CD8-positive, alpha-beta memory T cell (primary cell): ENCODE results near the gene PELI1. TPM values are rescaled to one million over a fixed set of nuclear protein-coding genes. Genes with fewer than 3 reads are reported as not detected.

ENCODE experiments used
- CTCF ChIA-PET: fragments of 350-600 bp; sonication (Branson Sonifier 250); formaldehyde crosslinking; loops from one replicate; lab custom pipeline; 2021; ENCODE audit warnings: antibody characterized with exemption; lab: Charles Lee
- POLR2A ChIA-PET: fragments of 350-600 bp; sonication (Branson Sonifier 250); formaldehyde crosslinking; loops from one replicate; lab custom pipeline; 2021; ENCODE audit warnings: antibody characterized with exemption; lab: Charles Lee
- DNase-seq, 5 donors: peaks; one replicate each; pipeline versions ENCODE4 v3.0.0 to v3.0.0-alpha.2; 2020 to 2022; ENCODE audit warnings: mixed read lengths in 1 of 5
- H3K27ac ChIP-seq: one replicate; pipeline ENCODE4 v1.7.0; 2013; ENCODE audit warnings: low read depth, mild to moderate bottlenecking, low read length, moderate library complexity
- H3K27me3 ChIP-seq: 2 replicates; pipeline ENCODE4 v1.7.0; 2013; ENCODE audit warnings: low read length, mild to moderate bottlenecking; ENCODE audit not compliant: insufficient read depth, poor library complexity, severe bottlenecking
- H3K36me3 ChIP-seq: 2 replicates; pipeline ENCODE4 v1.7.0; 2013; ENCODE audit warnings: mild to moderate bottlenecking, low read length, moderate library complexity; ENCODE audit not compliant: insufficient read depth
- H3K4me1 ChIP-seq: 2 replicates; pipeline ENCODE4 v1.7.0; 2013; ENCODE audit warnings: mild to moderate bottlenecking, low read length, moderate library complexity; ENCODE audit not compliant: insufficient read depth
- H3K4me3 ChIP-seq: 2 replicates; pipeline ENCODE4 v1.7.0; 2013; ENCODE audit warnings: mild to moderate bottlenecking, low read length
- H3K9me3 ChIP-seq: 2 replicates; pipeline ENCODE4 v1.7.0; 2013; ENCODE audit warnings: mild to moderate bottlenecking, low read length
- H3K27ac Mint-ChIP-seq, 8 donors: one replicate each; pipeline ENCODE4 v1.8.0; 2020 to 2021; ENCODE audit warnings: mixed read lengths in 8 of 8, mild to moderate bottlenecking in 6 of 8, inconsistent platforms in 3 of 8, moderate library complexity in 3 of 8
- H3K27me3 Mint-ChIP-seq, 2 donors: one replicate each; pipeline ENCODE4 v1.8.0; 2020 to 2021; ENCODE audit warnings: mixed read lengths in 2 of 2, mild to moderate bottlenecking in 1 of 2, moderate library complexity in 1 of 2
- H3K36me3 Mint-ChIP-seq, 3 donors: one replicate each; pipeline ENCODE4 v1.8.0; 2020 to 2021; ENCODE audit warnings: mixed read lengths in 3 of 3, inconsistent platforms in 1 of 3, mild to moderate bottlenecking in 1 of 3
- H3K4me1 Mint-ChIP-seq, 3 donors: one replicate each; pipeline ENCODE4 v1.8.0; 2020 to 2021; ENCODE audit warnings: mixed read lengths in 3 of 3, inconsistent platforms in 1 of 3, mild to moderate bottlenecking in 1 of 3
- H3K4me3 Mint-ChIP-seq, 7 donors: one replicate each; pipeline ENCODE4 v1.8.0; 2020 to 2021; ENCODE audit warnings: mixed read lengths in 7 of 7, mild to moderate bottlenecking in 6 of 7, moderate library complexity in 4 of 7, inconsistent platforms in 2 of 7
- H3K9me3 Mint-ChIP-seq, 5 donors: one replicate each; pipeline ENCODE4 v1.8.0; 2020 to 2022; ENCODE audit warnings: mixed read lengths in 5 of 5, mild to moderate bottlenecking in 3 of 5, moderate library complexity in 2 of 5, inconsistent platforms in 1 of 5
- polyA plus RNA-seq: library from polyadenylated mRNA; unstranded; fragments of 300-500 nt; fragmentation: Illumina TruSeq; gene quantifications from one replicate; pipeline ENCODE4 v1.2.3, GENCODE V29; 2021
- total RNA-seq, 2 experiments: library from RNA; stranded (reverse); gene quantifications; one replicate each; pipeline ENCODE4 v1.2.3, GENCODE V29; 2021

Gene PELI1
- total and polyA plus RNA-seq, 3 experiments from 2014 or later: 4.7 to 25.5 (median 23.2) TPM

DNA sequence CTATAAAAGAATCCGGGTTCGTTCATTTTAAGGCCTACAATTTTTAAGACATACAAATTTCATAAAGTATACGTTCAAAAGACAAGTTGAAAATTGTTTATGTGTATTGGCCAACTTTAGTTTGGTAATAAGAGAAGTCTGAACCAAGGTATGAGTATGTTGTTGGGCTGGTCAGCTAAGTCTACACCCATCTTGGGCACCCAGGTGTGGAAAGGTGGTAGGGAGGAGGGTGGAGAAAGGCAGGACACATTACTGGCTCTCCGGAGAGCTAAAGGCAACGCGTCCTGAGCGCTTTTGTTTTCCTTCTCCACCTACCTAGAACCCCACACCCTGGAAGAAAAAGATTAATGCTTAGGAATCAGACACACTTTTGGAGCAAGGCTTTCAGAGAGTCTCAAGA is 899 bp upstream of the PELI1 start:
- Mint-ChIP-seq H3K36me3 (peaks cover 0 to 7% (median 0%) of the 10 kb centered on the region in 3 donors), H3K9me3 (no peaks in the 10 kb centered on the region), H3K4me1 (peaks cover 24 to 36% (median 26%) of the 10 kb centered on the region in 3 donors), H3K4me3 (peak overlapping the region in 3 of 7 donors; percentile 85 to 91 (median 86)), H3K27ac (peak overlapping the region in 3 of 8 donors; percentile 12 to 86 (median 14)), H3K27me3 (peaks cover 0 to 1% of the 10 kb centered on the region in 2 donors)
- Histone ChIP-seq H3K9me3 (no peaks in the 10 kb centered on the region), H3K27me3 (no peaks in the 10 kb centered on the region), H3K36me3 (no peaks in the 10 kb centered on the region), H3K4me3 (no peak overlapping the region), H3K27ac (no peak overlapping the region), H3K4me1 (peaks cover 25% of the 10 kb centered on the region)
- POLR2A ChIA-PET: no interaction called here
- no peak for DNase-seq
- CTCF ChIA-PET: no interaction called here

DNA sequence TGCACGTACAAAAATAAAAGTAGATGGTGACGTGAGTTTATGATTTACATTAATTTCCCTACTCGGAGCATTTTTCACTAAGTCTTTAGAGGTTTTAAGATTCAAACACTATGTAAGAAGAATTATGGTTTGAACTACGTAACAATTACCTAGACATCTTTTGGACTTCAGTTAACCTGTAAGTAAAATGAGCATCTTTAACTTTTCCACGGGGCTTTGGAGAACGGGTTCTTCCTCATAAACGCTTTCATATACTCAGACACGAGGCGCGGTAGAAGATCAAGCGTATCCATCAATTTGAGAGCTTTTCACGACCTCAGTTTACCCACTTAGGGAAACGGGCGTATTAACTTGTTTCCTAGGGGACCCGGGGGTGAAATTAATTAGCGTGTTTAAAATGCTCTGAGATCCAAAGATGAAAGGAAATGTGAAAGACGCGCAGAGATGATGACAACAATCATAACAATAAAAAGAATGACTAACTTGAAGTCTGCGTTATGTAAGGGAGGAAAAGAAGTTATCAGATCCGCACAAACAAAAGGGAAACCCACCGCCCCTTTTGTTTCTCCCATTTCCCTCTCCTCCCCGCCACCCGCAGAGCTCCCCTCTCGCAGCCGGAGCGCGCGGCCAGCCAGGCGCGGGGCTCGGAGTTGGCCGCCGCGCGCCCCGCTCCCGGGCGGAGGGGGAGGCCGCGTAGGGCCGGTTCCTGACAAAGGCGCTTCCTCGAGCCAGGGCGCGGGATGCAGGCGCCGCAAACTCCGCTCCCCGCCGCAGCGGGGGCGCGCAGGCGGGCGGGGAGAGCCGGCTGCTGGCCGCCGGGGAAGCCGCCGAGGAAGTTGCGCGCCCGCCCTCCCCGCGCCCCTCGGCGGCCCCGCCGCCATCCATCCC is 807 bp downstream of the PELI1 start:
- ChIA-PET CTCF (interaction anchor here (1.1 kb wide), 1 partner anchor 125 kb away, joined by 3 read pairs; no protein-coding TSS in a partner anchor), POLR2A (interaction anchor here (0.5 to 0.9 kb wide), 2 partner anchors 138 to 184 kb away, joined by 3 to 4 read pairs; no protein-coding TSS in a partner anchor)
- H3K36me3 ChIP-seq: no peaks in the 10 kb centered on the region
- Mint-ChIP-seq H3K36me3 (peaks cover 0 to 10% (median 2%) of the 10 kb centered on the region in 3 donors), H3K27ac (peak overlapping the region; percentile 93 to 98 (median 96)), H3K4me1 (peaks cover 24 to 47% (median 42%) of the 10 kb centered on the region in 3 donors), H3K4me3 (peak overlapping the region; percentile 95 to 99 (median 97)), H3K9me3 (no peaks in the 10 kb centered on the region), H3K27me3 (peaks cover 0 to 1% of the 10 kb centered on the region in 2 donors)
- peak; percentile 5 to 64 (median 51) for DNase-seq
- H3K4me3 ChIP-seq: peak overlapping the region; percentile 97
- peaks cover 32% of the 10 kb centered on the region for H3K4me1 ChIP-seq
- peak overlapping the region; percentile 82 for H3K27ac ChIP-seq
- no peaks in the 10 kb centered on the region for H3K27me3 ChIP-seq
- no peaks in the 10 kb centered on the region for H3K9me3 ChIP-seq

DNA sequence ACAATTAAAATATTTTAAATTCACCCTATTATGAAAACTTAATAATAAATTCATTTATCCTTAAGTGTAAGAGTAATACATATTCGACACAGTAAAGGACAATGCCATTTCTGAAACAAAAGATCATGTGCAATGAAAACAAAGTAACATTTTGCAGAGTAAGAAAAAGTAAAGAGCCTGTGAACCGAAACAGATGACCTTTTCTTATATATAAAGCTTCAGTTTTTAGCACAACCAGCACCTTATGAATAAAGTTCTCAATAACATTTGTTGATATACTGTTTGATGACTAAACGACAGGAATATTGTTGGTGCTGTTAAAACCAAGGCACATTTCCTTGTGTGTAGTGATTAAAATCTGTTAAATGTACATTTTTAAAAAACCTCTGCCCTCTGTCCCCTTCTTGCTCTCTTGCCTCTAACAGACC is 1.5 kb downstream of the PELI1 start:
- no peak for DNase-seq
- no peaks in the 10 kb centered on the region for H3K27me3 ChIP-seq
- Mint-ChIP-seq H3K9me3 (no peaks in the 10 kb centered on the region), H3K27me3 (no peaks in the 10 kb centered on the region), H3K4me1 (peaks cover 28 to 53% (median 48%) of the 10 kb centered on the region in 3 donors), H3K27ac (peak overlapping the region; percentile 93 to 98 (median 96)), H3K4me3 (peak overlapping the region; percentile 95 to 99 (median 97)), H3K36me3 (peaks cover 0 to 10% (median 4%) of the 10 kb centered on the region in 3 donors)
- peak overlapping the region; percentile 97 for H3K4me3 ChIP-seq
- H3K4me1 ChIP-seq: peaks cover 39% of the 10 kb centered on the region
- H3K27ac ChIP-seq: peak overlapping the region; percentile 82
- H3K9me3 ChIP-seq: no peaks in the 10 kb centered on the region
- ChIA-PET CTCF (interaction anchor here (1.1 kb wide), 1 partner anchor 124 kb away, joined by 3 read pairs; no protein-coding TSS in a partner anchor), POLR2A (interaction anchor here (0.9 kb wide), 1 partner anchor 185 kb away, joined by 4 read pairs; no protein-coding TSS in a partner anchor)
- no peaks in the 10 kb centered on the region for H3K36me3 ChIP-seq

DNA sequence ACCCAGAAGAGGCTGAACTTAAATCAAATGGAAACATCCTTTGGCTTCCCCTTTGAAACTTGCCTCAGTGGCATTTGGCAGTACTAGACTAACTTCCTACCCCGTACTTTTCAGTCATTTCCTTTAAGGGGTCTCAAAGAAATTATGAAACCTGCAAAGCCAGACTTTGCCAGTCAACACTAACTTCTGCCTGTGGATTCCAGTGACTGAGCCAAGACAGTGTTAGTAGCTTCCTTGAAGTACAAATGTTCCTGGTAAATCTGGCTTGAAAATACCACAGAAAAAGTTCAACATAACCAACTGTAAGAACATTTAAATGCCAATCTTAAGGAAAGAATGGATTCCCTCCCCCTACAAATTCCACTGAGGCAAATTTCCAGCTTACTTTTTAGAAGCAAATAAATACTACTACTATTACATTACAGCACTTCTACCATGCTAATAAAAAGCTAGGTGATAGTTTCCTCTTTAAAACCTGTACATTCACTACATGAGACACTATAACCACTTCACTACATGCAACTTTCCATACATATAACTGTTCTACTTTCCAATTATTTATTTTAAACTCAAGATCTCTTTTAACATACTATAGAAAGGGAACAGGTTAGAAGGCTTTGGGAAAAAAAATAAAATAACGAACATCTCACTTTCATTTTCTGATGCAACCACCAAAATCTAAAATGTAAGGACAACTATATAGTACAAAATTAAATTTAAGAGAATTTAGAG is 2.4 kb downstream of the PELI1 start:
- H3K4me1 Mint-ChIP-seq: peaks cover 32 to 60% (median 56%) of the 10 kb centered on the region in 3 donors
- H3K4me3 ChIP-seq: peak overlapping the region; percentile 97
- H3K27me3 ChIP-seq: no peaks in the 10 kb centered on the region
- H3K36me3 Mint-ChIP-seq: peaks cover 0 to 10% (median 4%) of the 10 kb centered on the region in 3 donors
- H3K36me3 ChIP-seq: no peaks in the 10 kb centered on the region
- ChIA-PET POLR2A (no interaction called here), CTCF (interaction anchor here (0.9 kb wide), 1 partner anchor 189 kb away, joined by 3 read pairs; no protein-coding TSS in a partner anchor)
- H3K9me3 ChIP-seq: no peaks in the 10 kb centered on the region
- peak overlapping the region; percentile 82 for H3K27ac ChIP-seq
- no peak for DNase-seq
- H3K4me1 ChIP-seq: peaks cover 40% of the 10 kb centered on the region
- H3K9me3 Mint-ChIP-seq: no peaks in the 10 kb centered on the region
- H3K27me3 Mint-ChIP-seq: no peaks in the 10 kb centered on the region
- peak overlapping the region; percentile 95 to 99 (median 97) for H3K4me3 Mint-ChIP-seq
- H3K27ac Mint-ChIP-seq: peak overlapping the region in 7 of 8 donors; percentile 22 to 97 (median 64)

DNA sequence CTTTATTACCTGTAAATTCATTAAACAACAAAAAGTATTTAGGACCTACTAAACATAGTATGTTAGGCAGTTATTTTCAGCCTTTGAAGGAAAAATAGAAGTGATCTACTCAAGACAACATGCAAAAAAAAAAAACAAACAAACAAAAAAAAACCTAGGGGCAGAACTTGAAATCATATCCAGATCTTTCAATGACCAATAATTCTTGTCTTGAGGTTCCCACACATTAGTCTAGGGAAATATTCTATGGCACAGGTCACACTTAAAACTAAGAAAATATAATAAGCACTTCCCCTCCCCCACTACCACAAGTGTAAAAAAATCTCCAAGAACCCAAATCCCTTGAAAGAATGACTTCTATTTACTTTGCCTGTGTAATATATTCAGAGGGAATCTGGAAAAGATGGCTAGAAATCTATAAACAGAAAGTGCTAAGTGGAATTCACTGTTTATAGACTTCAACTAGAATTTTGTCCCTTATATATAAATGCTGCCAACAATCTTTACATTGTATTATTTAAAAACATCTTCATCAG is 3.5 kb downstream of the PELI1 start:
- Mint-ChIP-seq H3K4me3 (peak overlapping the region in 2 of 7 donors; percentile 52 to 99), H3K4me1 (peaks cover 37 to 66% (median 61%) of the 10 kb centered on the region in 3 donors)

DNA sequence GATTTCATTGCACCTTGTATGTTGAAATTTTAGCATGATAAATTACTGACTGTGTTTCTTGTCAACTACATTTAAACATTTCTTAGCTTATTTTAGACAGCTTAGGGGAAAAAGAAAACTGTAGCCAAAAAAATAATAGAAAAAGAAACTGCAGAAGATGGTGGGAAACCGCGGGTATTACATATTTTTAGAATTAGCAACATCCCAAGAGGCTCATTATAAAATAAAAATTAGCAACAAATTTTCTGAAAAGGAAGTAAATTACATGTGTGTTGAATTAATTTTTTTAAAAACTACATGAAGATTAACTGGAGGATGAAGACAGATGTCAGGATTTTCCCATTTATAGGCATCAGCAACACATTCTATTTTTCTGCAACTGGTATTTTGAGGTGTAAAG is 4.3 kb downstream of the PELI1 start:
- POLR2A ChIA-PET: interaction anchor here (0.6 kb wide), 1 partner anchor 103 kb away, joined by 5 read pairs; no protein-coding TSS in a partner anchor
- no peak overlapping the region for H3K4me3 ChIP-seq
- peaks cover 0 to 10% (median 4%) of the 10 kb centered on the region in 3 donors for H3K36me3 Mint-ChIP-seq
- DNase-seq: no peak
- H3K27me3 Mint-ChIP-seq: no peaks in the 10 kb centered on the region
- no peaks in the 10 kb centered on the region for H3K27me3 ChIP-seq
- no peaks in the 10 kb centered on the region for H3K36me3 ChIP-seq
- H3K9me3 Mint-ChIP-seq: no peaks in the 10 kb centered on the region
- no peak overlapping the region for H3K27ac ChIP-seq
- H3K27ac Mint-ChIP-seq: no peak overlapping the region
- peaks cover 41% of the 10 kb centered on the region for H3K4me1 ChIP-seq
- H3K4me1 Mint-ChIP-seq: peaks cover 42 to 74% (median 69%) of the 10 kb centered on the region in 3 donors
- H3K9me3 ChIP-seq: no peaks in the 10 kb centered on the region
- CTCF ChIA-PET: no interaction called here
- no peak overlapping the region for H3K4me3 Mint-ChIP-seq

More for the DNA sequence above, 3.5 kb downstream of the PELI1 start:
- H3K9me3 Mint-ChIP-seq: no peaks in the 10 kb centered on the region
- DNase-seq: no peak
- H3K27me3 Mint-ChIP-seq: no peaks in the 10 kb centered on the region
- Histone ChIP-seq H3K36me3 (no peaks in the 10 kb centered on the region), H3K9me3 (no peaks in the 10 kb centered on the region), H3K27ac (no peak overlapping the region), H3K4me1 (peaks cover 41% of the 10 kb centered on the region), H3K27me3 (no peaks in the 10 kb centered on the region), H3K4me3 (no peak overlapping the region)
- H3K27ac Mint-ChIP-seq: peak overlapping the region in 1 of 8 donors; percentile 67
- peaks cover 0 to 10% (median 4%) of the 10 kb centered on the region in 3 donors for H3K36me3 Mint-ChIP-seq
- POLR2A ChIA-PET: no interaction called here
- CTCF ChIA-PET: interaction anchor here (1.1 kb wide), 1 partner anchor 190 kb away, joined by 3 read pairs; no protein-coding TSS in a partner anchor

DNA sequence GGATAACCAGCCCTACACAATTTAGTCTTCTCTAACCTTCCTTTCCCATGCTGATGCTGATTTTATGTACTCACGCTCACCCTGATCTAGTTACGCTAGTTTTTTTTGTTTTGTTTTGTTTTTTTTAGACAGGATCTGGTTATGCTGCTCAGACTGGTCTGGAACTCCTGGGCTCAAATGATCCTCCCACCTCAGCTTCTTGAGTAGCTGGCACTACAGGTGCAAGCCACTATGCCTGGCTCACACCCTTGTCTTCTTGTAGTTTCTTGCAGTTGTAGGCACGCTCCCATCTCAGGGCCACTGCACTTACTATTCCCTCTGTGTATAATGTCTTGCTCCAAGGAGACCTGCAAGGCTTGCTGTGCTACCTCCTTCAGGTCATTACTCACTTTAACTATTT is 6.2 kb downstream of the PELI1 start:
- Histone ChIP-seq H3K4me1 (peaks cover 46% of the 10 kb centered on the region), H3K4me3 (no peak overlapping the region), H3K36me3 (no peaks in the 10 kb centered on the region), H3K27ac (no peak overlapping the region), H3K27me3 (no peaks in the 10 kb centered on the region), H3K9me3 (no peaks in the 10 kb centered on the region)
- ChIA-PET CTCF (no interaction called here), POLR2A (no interaction called here)
- H3K27ac Mint-ChIP-seq: peak overlapping the region in 1 of 8 donors; percentile 66
- no peak overlapping the region for H3K4me3 Mint-ChIP-seq
- H3K27me3 Mint-ChIP-seq: no peaks in the 10 kb centered on the region
- H3K9me3 Mint-ChIP-seq: no peaks in the 10 kb centered on the region
- H3K4me1 Mint-ChIP-seq: peaks cover 44 to 82% (median 76%) of the 10 kb centered on the region in 3 donors
- DNase-seq: no peak
- peaks cover 0 to 4% (median 4%) of the 10 kb centered on the region in 3 donors for H3K36me3 Mint-ChIP-seq
